ENCODE measurements around the gene DEDD. TPM values are rescaled to one million over a fixed set of nuclear protein-coding genes. Genes with fewer than 3 reads are reported as not detected.

The DEDD gene
- total RNA-seq, 2 experiments from 2014 or later: 21.1 to 41.9 TPM

DNA sequence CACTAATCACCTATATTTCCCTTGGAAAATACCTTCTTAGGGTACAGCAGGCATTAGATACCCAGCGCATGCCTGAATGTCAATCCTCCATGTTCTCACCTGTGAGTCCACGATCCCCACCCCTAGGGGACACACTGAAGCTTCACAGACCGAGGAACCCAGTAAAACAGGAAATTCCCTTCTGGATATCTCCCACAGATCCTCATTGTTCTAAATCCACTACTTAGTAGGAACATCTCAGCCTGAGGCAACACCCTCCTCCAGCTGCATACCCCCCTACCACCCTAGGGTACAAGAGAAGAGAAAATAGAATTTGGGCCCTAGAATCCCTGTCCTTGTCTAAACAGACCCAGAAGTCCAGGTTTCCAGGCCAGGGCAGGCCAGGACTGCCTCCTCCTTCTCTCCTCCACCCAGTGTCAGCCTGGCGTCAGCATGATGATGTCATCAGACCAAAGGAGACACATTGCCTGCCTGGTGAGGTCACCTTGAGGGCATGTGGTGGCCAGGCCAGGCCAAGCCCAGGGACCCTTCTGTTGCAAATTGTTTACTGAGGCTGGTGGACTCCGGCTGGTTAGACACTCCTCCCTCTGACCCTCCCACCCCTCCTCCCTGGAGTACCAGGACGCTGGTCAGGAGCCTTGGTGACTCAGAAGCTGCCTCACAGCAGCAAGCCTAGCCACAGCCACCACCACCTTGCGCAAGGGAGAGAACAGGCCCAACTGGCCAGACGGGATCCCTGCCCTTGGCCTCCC is 49.3 kb downstream of the DEDD start:
- no peak overlapping the region for H2AFZ ChIP-seq (ENCODE audit: low read length)
- no peaks in the 10 kb centered on the region for H3K9me2 ChIP-seq (ENCODE audit: insufficient read depth, low read length)
- no peak overlapping the region for H3K4me3 ChIP-seq (ENCODE audit: low read depth, low read length, poor library complexity, severe bottlenecking)
- no peak overlapping the region for H3K4me2 ChIP-seq (ENCODE audit: low read length)
- H3K4me1 ChIP-seq (ENCODE audit: insufficient read depth, low read length, poor library complexity, severe bottlenecking): no peaks in the 10 kb centered on the region
- H3K36me3 ChIP-seq (ENCODE audit: insufficient read depth, low read length): no peaks in the 10 kb centered on the region
- no peaks in the 10 kb centered on the region for H4K20me1 ChIP-seq (ENCODE audit: insufficient read depth, low read length)
- CTCF ChIA-PET (ENCODE audit: unreplicated experiment): no interaction called here
- H3K9me3 ChIP-seq (ENCODE audit: low read length): no peaks in the 10 kb centered on the region
- TF ChIP-seq, protein P1, sequence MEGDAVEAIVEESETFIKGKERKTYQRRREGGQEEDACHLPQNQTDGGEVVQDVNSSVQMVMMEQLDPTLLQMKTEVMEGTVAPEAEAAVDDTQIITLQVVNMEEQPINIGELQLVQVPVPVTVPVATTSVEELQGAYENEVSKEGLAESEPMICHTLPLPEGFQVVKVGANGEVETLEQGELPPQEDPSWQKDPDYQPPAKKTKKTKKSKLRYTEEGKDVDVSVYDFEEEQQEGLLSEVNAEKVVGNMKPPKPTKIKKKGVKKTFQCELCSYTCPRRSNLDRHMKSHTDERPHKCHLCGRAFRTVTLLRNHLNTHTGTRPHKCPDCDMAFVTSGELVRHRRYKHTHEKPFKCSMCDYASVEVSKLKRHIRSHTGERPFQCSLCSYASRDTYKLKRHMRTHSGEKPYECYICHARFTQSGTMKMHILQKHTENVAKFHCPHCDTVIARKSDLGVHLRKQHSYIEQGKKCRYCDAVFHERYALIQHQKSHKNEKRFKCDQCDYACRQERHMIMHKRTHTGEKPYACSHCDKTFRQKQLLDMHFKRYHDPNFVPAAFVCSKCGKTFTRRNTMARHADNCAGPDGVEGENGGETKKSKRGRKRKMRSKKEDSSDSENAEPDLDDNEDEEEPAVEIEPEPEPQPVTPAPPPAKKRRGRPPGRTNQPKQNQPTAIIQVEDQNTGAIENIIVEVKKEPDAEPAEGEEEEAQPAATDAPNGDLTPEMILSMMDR (conservative IDR thresholded peaks at IDR 0.05; ENCODE audit: low read length): no peak
- no peak for TF ChIP-seq EZH2phosphoT487 (IDR thresholded peaks at IDR 0.05; ENCODE audit: borderline replicate concordance, low read depth, low read length)
- POLR2A ChIA-PET: no interaction called here
- no peak for DNase-seq (ENCODE audit: low spot score)
- intact Hi-C loops (cut with micrococcal nuclease; ENCODE audit: unreplicated experiment): no loop called here
- H3K27ac ChIP-seq (ENCODE audit: low read depth, low read length, poor library complexity, severe bottlenecking): no peak overlapping the region
- H3K79me2 ChIP-seq (ENCODE audit: insufficient read depth, low read depth, low read length): no peaks in the 10 kb centered on the region
- no TSS peak for BruUV-seq (replicated peaks)

DNA sequence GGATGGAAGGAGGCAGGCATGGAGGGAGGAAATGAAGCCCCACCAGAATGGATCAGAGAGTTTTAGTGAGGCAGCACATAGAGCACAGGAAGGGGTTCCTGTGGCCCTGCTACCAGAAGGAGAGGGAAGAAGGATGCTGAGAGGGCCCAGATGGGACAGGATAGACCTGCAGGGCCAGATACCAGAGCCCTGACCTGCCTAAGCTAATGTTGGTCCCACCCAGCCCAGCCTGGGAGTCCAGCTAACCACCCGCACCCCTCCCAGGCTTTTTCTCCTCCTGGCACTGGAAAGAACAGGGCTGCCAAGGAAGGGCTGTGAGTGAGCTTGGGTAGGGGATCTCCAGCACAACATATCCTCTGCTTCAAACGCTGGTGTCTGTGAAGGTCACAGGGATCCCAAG is 50.0 kb downstream of the DEDD start:
- no peaks in the 10 kb centered on the region for H3K79me2 ChIP-seq (ENCODE audit: insufficient read depth, low read depth, low read length)
- no peak overlapping the region for H3K4me3 ChIP-seq (ENCODE audit: low read depth, low read length, poor library complexity, severe bottlenecking)
- no peak for TF ChIP-seq EZH2phosphoT487 (IDR thresholded peaks at IDR 0.05; ENCODE audit: borderline replicate concordance, low read depth, low read length)
- TF ChIP-seq, protein P1 (conservative IDR thresholded peaks at IDR 0.05; ENCODE audit: low read length): no peak
- ChIA-PET CTCF (ENCODE audit: unreplicated experiment) (no interaction called here), POLR2A (interaction anchor here (1.0 kb wide), 1 partner anchor 13 kb away, joined by 5 read pairs; the partner anchor contains the start of gene ARHGAP30)
- BruUV-seq (replicated peaks): no TSS peak
- no peak overlapping the region for H3K4me2 ChIP-seq (ENCODE audit: low read length)
- H3K9me3 ChIP-seq (ENCODE audit: low read length): no peaks in the 10 kb centered on the region
- intact Hi-C loops (cut with micrococcal nuclease; ENCODE audit: unreplicated experiment): no loop called here
- H4K20me1 ChIP-seq (ENCODE audit: insufficient read depth, low read length): no peaks in the 10 kb centered on the region
- H3K36me3 ChIP-seq (ENCODE audit: insufficient read depth, low read length): no peaks in the 10 kb centered on the region
- no peak for DNase-seq (ENCODE audit: low spot score)
- no peak overlapping the region for H3K27ac ChIP-seq (ENCODE audit: low read depth, low read length, poor library complexity, severe bottlenecking)
- H3K4me1 ChIP-seq (ENCODE audit: insufficient read depth, low read length, poor library complexity, severe bottlenecking): no peaks in the 10 kb centered on the region
- no peaks in the 10 kb centered on the region for H3K9me2 ChIP-seq (ENCODE audit: insufficient read depth, low read length)
- no peak overlapping the region for H2AFZ ChIP-seq (ENCODE audit: low read length)

DNA sequence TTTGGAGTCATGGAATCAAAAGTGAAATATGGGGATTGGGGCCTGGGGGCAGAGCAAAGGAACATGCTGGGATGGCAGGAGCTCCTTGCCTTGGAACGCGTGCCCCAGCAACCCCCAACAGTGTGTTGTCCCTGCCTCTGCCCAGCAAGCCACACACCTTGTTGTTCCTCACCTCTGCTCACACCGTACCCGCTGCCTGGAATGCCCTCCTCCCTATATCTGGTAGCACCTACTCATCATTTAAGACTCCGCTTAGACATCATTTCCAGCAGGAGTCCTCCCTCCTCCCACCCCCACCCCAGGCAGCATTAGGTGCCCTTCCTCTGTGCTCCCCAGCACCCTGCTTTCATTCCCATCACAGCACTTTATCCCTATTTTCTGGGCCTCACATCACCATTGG is 50.9 kb downstream of the DEDD start:
- H2AFZ ChIP-seq (ENCODE audit: low read length): no peak overlapping the region
- intact Hi-C loops (cut with micrococcal nuclease; ENCODE audit: unreplicated experiment): no loop called here
- no peaks in the 10 kb centered on the region for H4K20me1 ChIP-seq (ENCODE audit: insufficient read depth, low read length)
- no peaks in the 10 kb centered on the region for H3K9me3 ChIP-seq (ENCODE audit: low read length)
- no peaks in the 10 kb centered on the region for H3K4me1 ChIP-seq (ENCODE audit: insufficient read depth, low read length, poor library complexity, severe bottlenecking)
- no peak overlapping the region for H3K4me3 ChIP-seq (ENCODE audit: low read depth, low read length, poor library complexity, severe bottlenecking)
- H3K79me2 ChIP-seq (ENCODE audit: insufficient read depth, low read depth, low read length): no peaks in the 10 kb centered on the region
- no TSS peak for BruUV-seq (replicated peaks)
- ChIA-PET CTCF (ENCODE audit: unreplicated experiment) (no interaction called here), POLR2A (interaction anchor here (0.6 to 1.0 kb wide), 2 partner anchors 12 to 31 kb away, joined by 3 to 5 read pairs; partner anchors contain the start of gene ARHGAP30)
- no peak for TF ChIP-seq EZH2phosphoT487 (IDR thresholded peaks at IDR 0.05; ENCODE audit: borderline replicate concordance, low read depth, low read length)
- TF ChIP-seq, protein P1 (conservative IDR thresholded peaks at IDR 0.05; ENCODE audit: low read length): no peak
- no peaks in the 10 kb centered on the region for H3K36me3 ChIP-seq (ENCODE audit: insufficient read depth, low read length)
- no peaks in the 10 kb centered on the region for H3K9me2 ChIP-seq (ENCODE audit: insufficient read depth, low read length)
- H3K4me2 ChIP-seq (ENCODE audit: low read length): no peak overlapping the region
- no peak overlapping the region for H3K27ac ChIP-seq (ENCODE audit: low read depth, low read length, poor library complexity, severe bottlenecking)
- DNase-seq (ENCODE audit: low spot score): no peak
